Mammary epithelial cell (primary cell): ENCODE measurements around the gene SH2D6.

Source experiments
- EZH2 ChIP-seq: IDR thresholded peaks from 2 replicates; pipeline ENCODE4 v1.6.1; 2012; ENCODE audit warnings: low read length, inconsistent platforms, borderline replicate concordance
- TF ChIP-seq, protein P1 (sequence below), 2 donors: IDR thresholded peaks in 1 of 2; conservative IDR thresholded peaks in 1 of 2; 2 replicates each; pipeline ENCODE4 v1.5.1; 2011 to 2012; ENCODE audit warnings: inconsistent platforms in 2 of 2, low read length in 2 of 2, mild to moderate bottlenecking in 2 of 2, control low read depth in 1 of 2, low read depth in 1 of 2; ENCODE audit not compliant: insufficient read depth in 1 of 2; ENCODE audit errors: extremely low read depth in 1 of 2

DNA sequence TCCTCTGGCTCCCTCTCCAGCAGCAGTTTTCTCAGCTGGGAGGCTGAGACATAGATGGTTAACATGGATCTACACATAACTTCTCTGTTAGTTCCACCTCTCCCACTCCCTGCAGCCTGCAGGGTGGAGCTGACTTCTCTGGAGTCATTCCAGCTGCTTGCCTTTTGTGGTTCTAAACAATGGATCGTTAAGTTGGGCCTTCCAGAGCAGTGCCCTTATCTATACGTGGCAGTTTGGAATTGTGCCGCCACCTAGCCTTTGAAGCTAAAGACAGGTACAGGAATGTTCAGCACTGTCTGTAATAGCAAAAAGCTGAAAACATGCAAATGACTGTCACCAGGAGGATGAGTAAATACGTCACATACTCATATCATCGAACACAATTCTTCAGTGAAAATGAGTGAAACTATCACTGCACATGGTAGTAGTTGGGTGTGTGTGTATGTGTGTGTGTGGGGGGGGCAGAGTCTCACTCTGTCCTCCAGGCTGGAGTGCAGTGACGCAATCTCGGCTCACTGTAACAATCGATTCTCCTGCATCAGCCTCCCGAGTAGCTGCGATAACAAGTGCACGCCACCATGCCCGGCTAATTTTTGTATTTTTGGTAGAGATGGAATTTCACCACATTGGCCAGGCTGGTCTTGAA, 50.3 kb downstream of the SH2D6 start:
- TF ChIP-seq, protein P1, sequence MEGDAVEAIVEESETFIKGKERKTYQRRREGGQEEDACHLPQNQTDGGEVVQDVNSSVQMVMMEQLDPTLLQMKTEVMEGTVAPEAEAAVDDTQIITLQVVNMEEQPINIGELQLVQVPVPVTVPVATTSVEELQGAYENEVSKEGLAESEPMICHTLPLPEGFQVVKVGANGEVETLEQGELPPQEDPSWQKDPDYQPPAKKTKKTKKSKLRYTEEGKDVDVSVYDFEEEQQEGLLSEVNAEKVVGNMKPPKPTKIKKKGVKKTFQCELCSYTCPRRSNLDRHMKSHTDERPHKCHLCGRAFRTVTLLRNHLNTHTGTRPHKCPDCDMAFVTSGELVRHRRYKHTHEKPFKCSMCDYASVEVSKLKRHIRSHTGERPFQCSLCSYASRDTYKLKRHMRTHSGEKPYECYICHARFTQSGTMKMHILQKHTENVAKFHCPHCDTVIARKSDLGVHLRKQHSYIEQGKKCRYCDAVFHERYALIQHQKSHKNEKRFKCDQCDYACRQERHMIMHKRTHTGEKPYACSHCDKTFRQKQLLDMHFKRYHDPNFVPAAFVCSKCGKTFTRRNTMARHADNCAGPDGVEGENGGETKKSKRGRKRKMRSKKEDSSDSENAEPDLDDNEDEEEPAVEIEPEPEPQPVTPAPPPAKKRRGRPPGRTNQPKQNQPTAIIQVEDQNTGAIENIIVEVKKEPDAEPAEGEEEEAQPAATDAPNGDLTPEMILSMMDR (conservative IDR thresholded peaks at IDR 0.05 in 1 of 2, IDR thresholded peaks at IDR 0.05 in 1 of 2; ENCODE audit: extremely low read depth in 1 of 2, insufficient read depth in 1 of 2, low read depth in 1 of 2, low read length in 2 of 2): no peak
- no peak for TF ChIP-seq EZH2
